LNCaP clone FGC (cell line): ENCODE data around the gene KNDC1.

Experiments used
- DNase-seq: peaks from one replicate; pipeline ENCODE4 v3.0.0-alpha.2; 2011; ENCODE audit warnings: low read depth
- H3K4me3 ChIP-seq: 2 replicates; pipeline ENCODE4 v1.5.1; 2011; ENCODE audit warnings: mild to moderate bottlenecking, low read depth, low read length, control low read depth
- CTCF ChIP-seq: IDR thresholded peaks from 2 replicates; pipeline ENCODE4 v1.5.1; 2012; ENCODE audit warnings: mild to moderate bottlenecking; ENCODE audit not compliant: control insufficient read depth, insufficient read depth; ENCODE audit errors: extremely low read depth

KNDC1 gene

GRCh38 chr10:133206356-133207040 is 46.5 kb downstream of the KNDC1 start:
- no peak overlapping the region for H3K4me3 ChIP-seq
- DNase-seq, result no peak
- no peak for TF ChIP-seq CTCF

GRCh38 chr10:133207041-133207600 is 47.1 kb downstream of the KNDC1 start:
- H3K4me3 ChIP-seq, result no peak overlapping the region
- TF ChIP-seq CTCF, result no peak
- DNase-seq, result no peak

- TF ChIP-seq CTCF, result no peak
- H3K4me3 ChIP-seq, result no peak overlapping the region
- DNase-seq, result no peak
These were observed 47.6 kb downstream of the KNDC1 start for GRCh38 chr10:133207627-133208026.

- TF ChIP-seq CTCF, result no peak
- DNase-seq, result no peak
These were observed 48.4 kb downstream of the KNDC1 start for GRCh38 chr10:133208466-133208865.

GRCh38 chr10:133209117-133209516 is 49.1 kb downstream of the KNDC1 start:
- DNase-seq, result no peak
- H3K4me3 ChIP-seq, result no peak overlapping the region
- TF ChIP-seq CTCF, result no peak

More at GRCh38 chr10:133208466-133208865, 48.4 kb downstream of the KNDC1 start:
- no peak overlapping the region for H3K4me3 ChIP-seq

GRCh38 chr10:133209641-133210040 is 49.6 kb downstream of the KNDC1 start:
- DNase-seq, result no peak
- no peak overlapping the region for H3K4me3 ChIP-seq
- TF ChIP-seq CTCF, result no peak
